Neuron (in vitro differentiated cells): Measurements from ENCODE around the gene PKD2.
"Not testable (repeated sequence)": the region's sequence is repeated elsewhere in the genome, so short reads cannot be mapped to it uniquely, and the experiment has no call there.

Source experiments
- H2AFZ ChIP-seq: one replicate; pipeline ENCODE4 v1.6.1; 2013; ENCODE audit warnings: low read depth, mild to moderate bottlenecking, inconsistent platforms, low read length, moderate library complexity
- H3K27me3 ChIP-seq: one replicate; pipeline ENCODE4 v1.6.1; 2013; ENCODE audit warnings: low read length; ENCODE audit not compliant: insufficient read depth
- H3K36me3 ChIP-seq: one replicate; pipeline ENCODE4 v1.6.1; 2013; ENCODE audit warnings: low read length; ENCODE audit not compliant: insufficient read depth
- H3K4me1 ChIP-seq: one replicate; pipeline ENCODE4 v1.6.1; 2013; ENCODE audit warnings: low read length; ENCODE audit not compliant: insufficient read depth
- H3K4me3 ChIP-seq: 2 replicates; pipeline ENCODE4 v1.5.1; 2013; ENCODE audit warnings: mild to moderate bottlenecking, low read length, moderate library complexity
- H3K9me3 ChIP-seq: one replicate; pipeline ENCODE4 v1.6.1; 2013; ENCODE audit warnings: low read length

PKD2 gene

GRCh38 chr4:87978681-87979080 is 28.8 kb upstream of the PKD2 start:
- H3K4me3 ChIP-seq: no peak overlapping the region
- H3K36me3 ChIP-seq: no peaks in the 10 kb centered on the region
- no peaks in the 10 kb centered on the region for H3K27me3 ChIP-seq
- no peak overlapping the region for H2AFZ ChIP-seq
- H3K9me3 ChIP-seq: no peaks in the 10 kb centered on the region
- H3K4me1 ChIP-seq: peaks cover 16% of the 10 kb centered on the region

GRCh38 chr4:87979810-87980209 is 27.6 kb upstream of the PKD2 start:
- Histone ChIP-seq H3K4me1 (peaks cover 12% of the 10 kb centered on the region), H2AFZ (no peak overlapping the region), H3K4me3 (no peak overlapping the region), H3K9me3 (no peaks in the 10 kb centered on the region), H3K27me3 (no peaks in the 10 kb centered on the region), H3K36me3 (no peaks in the 10 kb centered on the region)

- peaks cover 5% of the 10 kb centered on the region for H3K4me1 ChIP-seq
- no peak overlapping the region for H3K4me3 ChIP-seq
- no peaks in the 10 kb centered on the region for H3K27me3 ChIP-seq
- no peaks in the 10 kb centered on the region for H3K9me3 ChIP-seq
- no peaks in the 10 kb centered on the region for H3K36me3 ChIP-seq
- H2AFZ ChIP-seq: no peak overlapping the region
These were observed 25.9 kb upstream of the PKD2 start for GRCh38 chr4:87981486-87981885.

- Histone ChIP-seq H3K36me3 (no peaks in the 10 kb centered on the region), H2AFZ (no peak overlapping the region)
These were observed 25.4 kb upstream of the PKD2 start for GRCh38 chr4:87982036-87982435.

GRCh38 chr4:87982446-87983010 is 24.9 kb upstream of the PKD2 start:
- Histone ChIP-seq H3K36me3 (no peaks in the 10 kb centered on the region), H3K4me1 (peaks cover 3% of the 10 kb centered on the region), H3K4me3 (no peak overlapping the region), H2AFZ (no peak overlapping the region), H3K9me3 (no peaks in the 10 kb centered on the region), H3K27me3 (no peaks in the 10 kb centered on the region)

More at GRCh38 chr4:87982036-87982435, 25.4 kb upstream of the PKD2 start:
- Histone ChIP-seq H3K4me3 (no peak overlapping the region), H3K27me3 (no peaks in the 10 kb centered on the region), H3K4me1 (peaks cover 5% of the 10 kb centered on the region), H3K9me3 (no peaks in the 10 kb centered on the region)

GRCh38 chr4:87983996-87984395 is 23.4 kb upstream of the PKD2 start:
- Histone ChIP-seq H2AFZ (no peak overlapping the region), H3K36me3 (no peaks in the 10 kb centered on the region), H3K27me3 (no peaks in the 10 kb centered on the region), H3K4me3 (no peak overlapping the region), H3K9me3 (no peaks in the 10 kb centered on the region), H3K4me1 (no peaks in the 10 kb centered on the region)

- no peaks in the 10 kb centered on the region for H3K9me3 ChIP-seq
These were observed 22.1 kb upstream of the PKD2 start for GRCh38 chr4:87985097-87985886.

GRCh38 chr4:87985887-87986200 is 21.6 kb upstream of the PKD2 start:
- H2AFZ ChIP-seq: no peak overlapping the region
- H3K4me3 ChIP-seq: no peak overlapping the region
- no peaks in the 10 kb centered on the region for H3K9me3 ChIP-seq
- H3K27me3 ChIP-seq: no peaks in the 10 kb centered on the region
- no peaks in the 10 kb centered on the region for H3K36me3 ChIP-seq
- no peaks in the 10 kb centered on the region for H3K4me1 ChIP-seq

More at GRCh38 chr4:87985097-87985886, 22.1 kb upstream of the PKD2 start:
- Histone ChIP-seq H2AFZ (no peak overlapping the region), H3K27me3 (no peaks in the 10 kb centered on the region), H3K4me3 (no peak overlapping the region), H3K36me3 (no peaks in the 10 kb centered on the region), H3K4me1 (no peaks in the 10 kb centered on the region)

GRCh38 chr4:87986508-87986907 is 20.9 kb upstream of the PKD2 start:
- no peak overlapping the region for H3K4me3 ChIP-seq
- no peaks in the 10 kb centered on the region for H3K36me3 ChIP-seq
- no peaks in the 10 kb centered on the region for H3K4me1 ChIP-seq
- H2AFZ ChIP-seq: no peak overlapping the region
- no peaks in the 10 kb centered on the region for H3K27me3 ChIP-seq
- H3K9me3 ChIP-seq: no peaks in the 10 kb centered on the region

GRCh38 chr4:87989765-87990164 is 17.7 kb upstream of the PKD2 start:
- Histone ChIP-seq H3K4me3 (no peak overlapping the region), H3K27me3 (no peaks in the 10 kb centered on the region), H2AFZ (no peak overlapping the region), H3K9me3 (no peaks in the 10 kb centered on the region), H3K36me3 (no peaks in the 10 kb centered on the region), H3K4me1 (no peaks in the 10 kb centered on the region)

GRCh38 chr4:87995435-87995834 is 12.0 kb upstream of the PKD2 start:
- Histone ChIP-seq H3K36me3 (no peaks in the 10 kb centered on the region), H3K4me1 (no peaks in the 10 kb centered on the region), H3K9me3 (no peaks in the 10 kb centered on the region), H2AFZ (no peak overlapping the region), H3K27me3 (no peaks in the 10 kb centered on the region), H3K4me3 (no peak overlapping the region)

- H3K36me3 ChIP-seq, H3K9me3 ChIP-seq, H3K4me1 ChIP-seq, H3K27me3 ChIP-seq, H3K4me3 ChIP-seq, H2AFZ ChIP-seq: not testable (repeated sequence)
These were observed 8.2 kb upstream of the PKD2 start for GRCh38 chr4:87999191-87999691.

GRCh38 chr4:88001871-88002270 is 5.6 kb upstream of the PKD2 start:
- no peak overlapping the region for H3K4me3 ChIP-seq
- H3K9me3 ChIP-seq: no peaks in the 10 kb centered on the region
- H2AFZ ChIP-seq: no peak overlapping the region
- no peaks in the 10 kb centered on the region for H3K36me3 ChIP-seq
- H3K4me1 ChIP-seq: peaks cover 2% of the 10 kb centered on the region
- H3K27me3 ChIP-seq: no peaks in the 10 kb centered on the region

GRCh38 chr4:88002786-88003185 is 4.6 kb upstream of the PKD2 start:
- Histone ChIP-seq H3K4me1 (peaks cover 2% of the 10 kb centered on the region), H3K36me3 (no peaks in the 10 kb centered on the region), H3K4me3 (no peak overlapping the region), H2AFZ (no peak overlapping the region), H3K9me3 (no peaks in the 10 kb centered on the region), H3K27me3 (no peaks in the 10 kb centered on the region)
